ENCODE results near the gene LTBP3.
A peak's percentile ranks its signal among the peaks of the same experiment; 100 is the strongest.

LTBP3 gene

DNA sequence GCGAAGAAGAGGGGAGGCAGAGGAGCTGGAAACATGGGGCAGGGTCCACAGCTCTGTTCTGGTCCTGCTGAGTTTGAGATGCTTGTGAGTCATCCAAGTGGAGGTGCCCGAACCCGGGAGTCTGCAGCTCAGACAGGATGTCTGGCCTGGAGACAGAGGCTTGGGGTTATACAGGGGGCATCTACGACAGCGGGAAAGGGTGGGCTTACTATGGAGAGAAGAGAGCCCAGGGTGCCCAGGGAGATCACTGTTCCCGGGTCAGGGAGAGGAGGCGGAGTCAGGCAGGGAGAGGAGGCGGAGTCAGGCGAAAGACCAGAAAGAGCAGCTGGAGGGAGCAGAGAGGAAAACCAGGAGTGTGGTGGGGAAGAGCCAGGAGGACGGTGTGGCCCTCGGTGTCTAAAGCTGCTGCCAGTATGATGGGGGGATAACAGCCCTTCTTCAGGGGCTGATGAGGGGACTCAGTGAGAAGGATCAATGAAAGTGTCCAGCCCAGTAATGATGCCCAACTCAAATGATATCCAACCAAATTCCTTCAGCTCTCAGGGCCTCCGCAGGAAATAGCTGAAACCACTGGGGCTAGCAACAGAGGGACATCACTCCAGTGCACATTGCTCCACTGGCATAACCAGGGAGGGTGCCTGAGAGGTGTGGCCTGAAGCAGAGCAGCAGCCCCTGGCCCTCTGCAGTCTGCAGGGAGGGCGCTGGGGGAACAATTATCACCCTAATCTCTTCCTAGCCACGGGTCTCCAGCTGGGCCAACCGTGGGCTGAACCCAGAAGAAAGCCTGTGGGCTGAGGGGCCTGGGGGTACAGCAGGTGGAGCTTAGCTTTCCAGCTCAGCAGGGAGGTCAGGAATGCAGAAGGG, 2.6 kb upstream of the LTBP3 start:
- no peak overlapping the region for H3K27ac ChIP-seq (ENCODE audit: insufficient read depth, low read length, poor library complexity, severe bottlenecking)
- peaks cover 43% of the 10 kb centered on the region for H3K4me1 ChIP-seq (ENCODE audit: control insufficient read depth, insufficient read depth, low read length, poor library complexity, severe bottlenecking)
- no peak overlapping the region for H3K4me3 ChIP-seq (ENCODE audit: insufficient read depth, low read depth, low read length, poor library complexity, severe bottlenecking)
- no peaks in the 10 kb centered on the region for H3K36me3 ChIP-seq (ENCODE audit: control insufficient read depth, insufficient read depth, low read length)
- H3K27me3 ChIP-seq (replicated peaks; ENCODE audit: control insufficient read depth, insufficient read depth, low read length, poor library complexity, severe bottlenecking), result no peaks in the 10 kb centered on the region
- no peaks in the 10 kb centered on the region for H3K9me3 ChIP-seq (ENCODE audit: control insufficient read depth, low read length)
- no peak for DNase-seq

DNA sequence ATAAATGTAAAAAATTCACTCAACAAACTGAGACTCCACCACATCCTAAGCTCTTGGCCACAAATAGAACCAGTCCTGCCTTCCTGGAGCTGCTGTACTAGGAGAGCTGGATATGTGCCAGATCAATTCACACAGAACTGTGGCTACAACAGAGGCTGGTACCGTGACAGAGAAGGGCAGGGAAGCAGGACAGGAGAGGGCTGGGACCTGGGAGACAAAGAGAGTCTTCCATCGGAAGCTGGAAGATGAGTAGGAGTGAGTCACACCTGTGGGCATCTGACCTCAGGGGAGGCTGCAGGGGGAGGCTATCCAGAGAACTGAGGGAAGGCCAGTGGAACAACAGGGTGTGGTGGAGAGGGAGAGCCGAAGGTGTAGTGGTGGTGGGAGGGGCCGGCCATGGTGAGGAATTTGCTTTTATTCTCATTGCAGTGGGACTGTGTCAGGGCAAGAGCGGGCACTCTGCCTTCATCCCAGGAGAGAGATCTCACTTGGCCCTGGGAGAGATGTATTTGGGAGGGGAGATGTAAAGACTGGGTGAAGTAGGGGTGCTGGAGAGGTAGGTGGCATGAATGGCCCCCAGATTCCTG, 1.9 kb upstream of the LTBP3 start:
- Histone ChIP-seq H3K27me3 (replicated peaks; ENCODE audit: control insufficient read depth, insufficient read depth, low read length, poor library complexity, severe bottlenecking) (no peaks in the 10 kb centered on the region), H3K36me3 (ENCODE audit: control insufficient read depth, insufficient read depth, low read length) (no peaks in the 10 kb centered on the region), H3K4me3 (ENCODE audit: insufficient read depth, low read depth, low read length, poor library complexity, severe bottlenecking) (no peak overlapping the region), H3K27ac (ENCODE audit: insufficient read depth, low read length, poor library complexity, severe bottlenecking) (no peak overlapping the region), H3K4me1 (ENCODE audit: control insufficient read depth, insufficient read depth, low read length, poor library complexity, severe bottlenecking) (peaks cover 43% of the 10 kb centered on the region), H3K9me3 (ENCODE audit: control insufficient read depth, low read length) (no peaks in the 10 kb centered on the region)
- no peak for DNase-seq

DNA sequence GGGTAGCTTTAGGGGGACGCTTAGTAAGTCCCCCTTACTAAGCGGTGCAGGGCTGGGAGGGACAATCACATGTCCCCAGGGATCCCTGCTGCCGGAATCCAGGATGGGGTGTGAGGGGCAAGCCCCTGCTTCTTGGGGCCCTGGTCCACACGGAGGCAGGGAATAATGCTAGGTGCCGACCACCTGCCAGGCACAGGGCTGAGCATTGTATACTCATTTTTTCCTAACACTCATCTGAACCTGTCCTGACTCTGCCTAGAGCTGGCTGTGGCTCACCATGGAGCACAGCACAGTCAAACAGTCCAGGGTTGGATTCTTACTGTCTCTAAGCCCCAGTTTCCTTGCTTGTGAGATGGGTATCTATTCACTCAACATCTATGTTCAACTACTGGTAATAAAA, 1.4 kb upstream of the LTBP3 start:
- DNase-seq, result no peak
- Histone ChIP-seq H3K36me3 (ENCODE audit: control insufficient read depth, insufficient read depth, low read length) (no peaks in the 10 kb centered on the region), H3K4me3 (ENCODE audit: insufficient read depth, low read depth, low read length, poor library complexity, severe bottlenecking) (no peak overlapping the region), H3K4me1 (ENCODE audit: control insufficient read depth, insufficient read depth, low read length, poor library complexity, severe bottlenecking) (peaks cover 43% of the 10 kb centered on the region), H3K9me3 (ENCODE audit: control insufficient read depth, low read length) (no peaks in the 10 kb centered on the region), H3K27me3 (replicated peaks; ENCODE audit: control insufficient read depth, insufficient read depth, low read length, poor library complexity, severe bottlenecking) (no peaks in the 10 kb centered on the region), H3K27ac (ENCODE audit: insufficient read depth, low read length, poor library complexity, severe bottlenecking) (no peak overlapping the region)

DNA sequence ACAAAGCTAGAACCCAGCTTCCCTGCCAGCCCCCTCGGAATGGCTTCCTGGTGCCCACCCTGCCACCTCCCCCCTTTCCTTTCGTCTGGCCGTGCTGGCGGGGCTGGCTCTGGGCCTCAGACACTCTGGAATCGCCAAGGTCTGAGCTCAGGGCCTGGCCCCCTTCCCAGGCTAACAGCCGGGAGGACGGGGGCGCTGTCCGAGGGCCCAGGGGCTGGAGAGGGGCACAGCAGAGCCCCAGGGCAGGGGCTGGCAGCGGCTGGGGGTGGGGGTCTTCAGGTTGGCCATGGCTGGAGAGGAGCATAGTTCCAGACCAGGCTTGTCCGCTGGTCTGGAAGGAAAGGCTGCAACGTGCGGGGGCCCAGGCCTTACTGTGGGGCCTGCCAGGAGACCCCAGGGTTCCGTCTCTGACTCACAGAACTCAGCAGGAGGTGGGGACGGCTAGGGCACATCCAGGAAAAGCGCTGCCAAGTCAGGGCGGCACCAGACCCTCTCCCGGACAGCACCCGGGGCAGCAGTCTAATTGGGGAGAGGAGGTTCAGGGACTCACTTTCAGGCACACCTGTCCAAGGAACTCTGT, 861 bp upstream of the LTBP3 start:
- Histone ChIP-seq H3K27ac (ENCODE audit: insufficient read depth, low read length, poor library complexity, severe bottlenecking) (peak overlapping the region; percentile 82), H3K27me3 (replicated peaks; ENCODE audit: control insufficient read depth, insufficient read depth, low read length, poor library complexity, severe bottlenecking) (no peaks in the 10 kb centered on the region), H3K4me3 (ENCODE audit: insufficient read depth, low read depth, low read length, poor library complexity, severe bottlenecking) (peak overlapping the region; percentile 62), H3K36me3 (ENCODE audit: control insufficient read depth, insufficient read depth, low read length) (no peaks in the 10 kb centered on the region), H3K4me1 (ENCODE audit: control insufficient read depth, insufficient read depth, low read length, poor library complexity, severe bottlenecking) (peaks cover 48% of the 10 kb centered on the region), H3K9me3 (ENCODE audit: control insufficient read depth, low read length) (no peaks in the 10 kb centered on the region)
- DNase-seq, result no peak

DNA sequence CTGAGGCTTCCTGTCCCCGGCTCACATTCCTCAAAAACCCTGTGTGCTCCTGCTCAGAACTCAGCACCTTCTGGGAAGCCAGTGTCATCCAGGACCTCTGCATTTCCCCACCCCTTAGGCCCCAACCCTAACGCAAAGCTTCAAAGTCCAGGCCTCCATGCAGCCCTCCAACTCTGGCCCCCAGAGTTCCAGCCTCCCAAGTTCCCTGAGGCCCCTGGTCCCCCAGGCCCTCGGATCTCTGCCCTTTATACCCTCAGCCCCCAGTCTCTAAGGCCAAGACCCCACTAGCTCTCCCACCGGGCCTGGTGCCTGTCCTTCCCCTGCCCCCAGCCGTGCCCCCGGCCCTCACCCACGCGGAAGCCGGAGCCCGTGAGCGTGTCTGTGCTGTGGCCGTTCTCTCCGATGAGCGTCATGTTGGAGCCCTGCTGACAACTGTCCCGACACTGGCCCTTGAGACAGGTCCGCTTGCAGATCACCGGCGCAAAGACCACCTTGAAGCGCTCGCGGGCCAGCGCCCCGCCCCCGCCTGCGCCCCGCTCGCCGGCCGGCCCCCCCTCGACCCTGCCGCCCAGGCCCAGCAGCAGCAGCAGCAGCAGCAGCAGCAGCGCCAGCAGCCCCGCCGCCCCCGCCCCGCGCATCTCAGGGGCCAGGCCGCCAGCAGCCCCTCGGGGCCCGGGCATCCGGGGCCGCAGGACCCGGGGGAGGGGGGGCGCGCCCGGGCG, 718 bp downstream of the LTBP3 start:
- Histone ChIP-seq H3K27me3 (replicated peaks; ENCODE audit: control insufficient read depth, insufficient read depth, low read length, poor library complexity, severe bottlenecking) (no peaks in the 10 kb centered on the region), H3K27ac (ENCODE audit: insufficient read depth, low read length, poor library complexity, severe bottlenecking) (peak overlapping the region; percentile 82), H3K4me1 (ENCODE audit: control insufficient read depth, insufficient read depth, low read length, poor library complexity, severe bottlenecking) (peaks cover 58% of the 10 kb centered on the region), H3K4me3 (ENCODE audit: insufficient read depth, low read depth, low read length, poor library complexity, severe bottlenecking) (peak overlapping the region; percentile 62), H3K36me3 (ENCODE audit: control insufficient read depth, insufficient read depth, low read length) (no peaks in the 10 kb centered on the region), H3K9me3 (ENCODE audit: control insufficient read depth, low read length) (no peaks in the 10 kb centered on the region)
- DNase-seq, result no peak

DNA sequence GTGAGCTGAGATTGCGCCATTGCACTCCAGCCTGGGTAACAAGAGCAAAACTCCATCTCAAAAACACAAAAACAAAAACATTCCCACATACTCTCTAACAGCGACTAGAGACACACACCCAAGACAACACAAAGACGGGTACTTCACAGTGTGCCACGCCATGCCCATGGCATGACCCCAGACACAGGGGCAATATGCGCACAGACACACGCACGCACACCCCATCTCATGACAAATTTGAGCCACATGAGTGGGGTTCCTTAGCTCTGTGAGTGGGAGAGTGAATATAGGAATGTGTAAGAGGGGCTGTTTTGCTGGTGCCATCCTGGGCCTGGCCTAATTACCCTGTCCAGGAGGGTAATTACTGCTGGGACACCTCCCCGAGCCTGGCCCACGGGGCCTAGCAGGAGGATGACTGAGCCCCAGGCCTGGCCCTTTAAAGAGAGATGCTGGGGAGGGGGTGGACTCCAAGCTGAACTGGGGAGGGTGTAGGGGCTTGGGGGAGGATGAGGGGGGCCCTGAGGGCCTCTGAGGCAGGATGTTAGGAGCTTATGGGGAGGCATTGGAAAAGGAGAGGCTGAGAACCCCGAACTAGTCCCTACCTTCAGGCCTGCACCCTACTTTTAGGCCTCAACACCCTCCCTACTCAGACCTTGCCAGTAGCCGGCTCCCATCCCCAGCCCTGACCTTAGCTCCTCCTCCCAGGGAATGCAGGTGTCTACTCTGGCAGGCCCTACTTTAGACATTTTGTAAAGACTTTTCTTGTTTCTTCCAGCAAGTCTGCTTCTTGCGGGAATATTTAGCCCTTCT, 1.5 kb downstream of the LTBP3 start:
- no peak for DNase-seq
- peaks cover 66% of the 10 kb centered on the region for H3K4me1 ChIP-seq (ENCODE audit: control insufficient read depth, insufficient read depth, low read length, poor library complexity, severe bottlenecking)
- H3K4me3 ChIP-seq (ENCODE audit: insufficient read depth, low read depth, low read length, poor library complexity, severe bottlenecking), result peak overlapping the region; percentile 42
- peaks cover 1% of the 10 kb centered on the region for H3K36me3 ChIP-seq (ENCODE audit: control insufficient read depth, insufficient read depth, low read length)
- H3K27ac ChIP-seq (ENCODE audit: insufficient read depth, low read length, poor library complexity, severe bottlenecking), result peak overlapping the region; percentile 82
- H3K9me3 ChIP-seq (ENCODE audit: control insufficient read depth, low read length), result no peaks in the 10 kb centered on the region
- no peaks in the 10 kb centered on the region for H3K27me3 ChIP-seq (replicated peaks; ENCODE audit: control insufficient read depth, insufficient read depth, low read length, poor library complexity, severe bottlenecking)

DNA sequence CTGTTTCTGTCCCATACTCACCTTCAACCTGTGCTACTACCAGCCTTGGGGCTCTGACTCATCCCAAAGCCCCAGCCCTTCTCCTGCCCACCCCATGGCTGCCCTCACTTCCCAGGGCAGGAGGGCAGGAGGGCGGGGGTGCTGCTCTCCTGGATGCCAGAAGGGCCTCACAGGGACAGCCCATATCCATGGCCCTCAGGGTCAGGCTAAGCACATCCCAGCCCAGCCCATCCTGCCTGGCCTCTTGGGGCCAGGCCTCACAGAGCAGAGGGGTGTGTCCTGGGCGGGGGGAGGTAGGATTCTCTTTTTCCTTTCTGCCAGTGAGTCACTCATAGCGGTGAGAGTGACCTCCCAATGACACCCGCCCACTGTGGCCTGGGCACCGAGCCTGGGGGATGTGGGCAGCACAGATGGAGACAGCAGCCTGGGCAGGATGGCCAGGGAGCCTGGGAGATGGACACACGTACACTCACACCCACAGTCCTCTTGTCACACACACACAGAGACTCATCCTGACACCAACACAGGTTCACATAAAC, 2.4 kb downstream of the LTBP3 start:
- Histone ChIP-seq H3K4me3 (ENCODE audit: insufficient read depth, low read depth, low read length, poor library complexity, severe bottlenecking) (no peak overlapping the region), H3K27ac (ENCODE audit: insufficient read depth, low read length, poor library complexity, severe bottlenecking) (peak overlapping the region; percentile 82)

DNA sequence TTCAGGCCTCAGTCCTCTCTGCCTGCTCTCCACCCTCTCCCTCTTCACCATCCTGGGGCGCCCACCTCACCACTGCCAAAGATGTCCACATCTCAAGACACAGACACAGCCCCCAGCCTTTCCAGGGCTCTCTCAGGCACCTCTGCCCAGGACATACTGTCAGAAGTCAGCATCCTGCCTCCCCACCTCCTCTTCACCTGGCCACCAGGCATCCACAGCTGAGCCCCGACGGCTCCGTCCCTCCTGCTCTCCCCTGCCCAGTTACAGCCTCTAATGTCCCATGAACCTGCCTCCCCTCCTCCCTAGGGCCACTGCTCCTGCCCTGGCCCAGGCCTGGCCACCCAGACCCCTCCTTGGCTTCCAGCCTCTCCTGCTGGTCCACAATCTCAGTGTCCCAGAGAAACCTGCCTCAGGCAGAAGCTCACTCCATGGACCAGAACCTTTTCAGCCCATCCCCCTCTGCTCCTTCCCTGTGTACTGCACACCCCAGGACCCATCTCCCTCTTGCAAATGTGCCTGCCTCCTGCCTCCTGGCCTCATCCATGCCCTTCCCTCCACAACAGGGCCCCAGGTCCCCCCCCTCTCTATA, 3.2 kb downstream of the LTBP3 start:
- Histone ChIP-seq H3K36me3 (ENCODE audit: control insufficient read depth, insufficient read depth, low read length) (peaks cover 10% of the 10 kb centered on the region), H3K4me1 (ENCODE audit: control insufficient read depth, insufficient read depth, low read length, poor library complexity, severe bottlenecking) (peaks cover 64% of the 10 kb centered on the region), H3K4me3 (ENCODE audit: insufficient read depth, low read depth, low read length, poor library complexity, severe bottlenecking) (no peak overlapping the region), H3K9me3 (ENCODE audit: control insufficient read depth, low read length) (no peaks in the 10 kb centered on the region), H3K27me3 (replicated peaks; ENCODE audit: control insufficient read depth, insufficient read depth, low read length, poor library complexity, severe bottlenecking) (no peaks in the 10 kb centered on the region), H3K27ac (ENCODE audit: insufficient read depth, low read length, poor library complexity, severe bottlenecking) (peak overlapping the region; percentile 54)
- DNase-seq, result no peak

More for the DNA sequence above, 2.4 kb downstream of the LTBP3 start:
- Histone ChIP-seq H3K36me3 (ENCODE audit: control insufficient read depth, insufficient read depth, low read length) (peaks cover 10% of the 10 kb centered on the region), H3K9me3 (ENCODE audit: control insufficient read depth, low read length) (no peaks in the 10 kb centered on the region), H3K4me1 (ENCODE audit: control insufficient read depth, insufficient read depth, low read length, poor library complexity, severe bottlenecking) (peaks cover 66% of the 10 kb centered on the region), H3K27me3 (replicated peaks; ENCODE audit: control insufficient read depth, insufficient read depth, low read length, poor library complexity, severe bottlenecking) (no peaks in the 10 kb centered on the region)
- no peak for DNase-seq
